Lung (tissue), 12 donors: ENCODE results near the gene RASAL2. TPM values are rescaled to one million over a fixed set of nuclear protein-coding genes. Genes with fewer than 3 reads are reported as not detected.
A peak's percentile ranks its signal among the peaks of the same experiment; 100 is the strongest.

Experiments used
- ATAC-seq: fragments of 200-7000 bp; cut with Tn5 transposase; one replicate; pipeline ENCODE4 v1.9.1; 2020; ENCODE audit warnings: moderate number of reproducible peaks; ENCODE audit not compliant: insufficient read depth, low FRiP score
- DNase-seq, 3 donors: peaks; one replicate each; pipeline ENCODE4 v3.0.0-alpha.2; 2013 to 2017
- H3K27ac ChIP-seq, 2 donors: one replicate each; pipeline ENCODE4 v1.5.1; 2013; ENCODE audit warnings: mild to moderate bottlenecking in 2 of 2, moderate library complexity in 2 of 2, control low read depth in 1 of 2, inconsistent platforms in 1 of 2, low read depth in 1 of 2, low read length in 1 of 2
- H3K27me3 ChIP-seq, 3 donors: one replicate each; pipeline ENCODE4 v1.5.1; 2013; ENCODE audit warnings: low read length in 2 of 3; ENCODE audit not compliant: control insufficient read depth in 3 of 3, insufficient read depth in 3 of 3
- H3K36me3 ChIP-seq, 4 donors: one replicate each; pipeline ENCODE4 v1.5.1; 2013; ENCODE audit warnings: low read length in 4 of 4, mild to moderate bottlenecking in 1 of 4, moderate library complexity in 1 of 4; ENCODE audit not compliant: control insufficient read depth in 4 of 4, insufficient read depth in 4 of 4
- H3K4me1 ChIP-seq, 5 donors: one replicate each; pipeline ENCODE4 v1.5.1; 2013; ENCODE audit warnings: low read length in 5 of 5, mild to moderate bottlenecking in 2 of 5, moderate library complexity in 1 of 5; ENCODE audit not compliant: control insufficient read depth in 5 of 5, insufficient read depth in 5 of 5
- H3K4me3 ChIP-seq: one replicate; pipeline ENCODE4 v1.5.1; 2013; ENCODE audit warnings: mild to moderate bottlenecking, control low read depth, moderate library complexity
- H3K9ac ChIP-seq, 2 donors: one replicate each; pipeline ENCODE4 v1.5.1; 2013; ENCODE audit warnings: low read length in 2 of 2, control low read depth in 1 of 2; ENCODE audit not compliant: insufficient read depth in 1 of 2
- H3K9me3 ChIP-seq, 4 donors: one replicate each; pipeline ENCODE4 v1.5.1; 2013; ENCODE audit warnings: low read length in 3 of 4, mild to moderate bottlenecking in 1 of 4, moderate library complexity in 1 of 4; ENCODE audit not compliant: control insufficient read depth in 4 of 4, insufficient read depth in 3 of 4
- CTCF ChIP-seq: IDR thresholded peaks from 2 replicates; pipeline ENCODE4 v1.5.1; 2012; ENCODE audit warnings: mild to moderate bottlenecking; ENCODE audit errors: control extremely low read depth, extremely low read depth
- WGBS, 2 donors: extraction: QIAGEN DNeasy Blood & Tissue Kit; methylation state at CpG; one replicate each; pipeline ENCODE4 v1.1.7; 2013; 5-methylcytosine and 5-hydroxymethylcytosine counted together
- polyA plus RNA-seq, 2 donors: library from polyadenylated mRNA; stranded (reverse); fragments of 200-250 nt; gene quantifications; one replicate each; pipeline ENCODE4 v1.2.1, GENCODE V29; 2013
- total RNA-seq, 2 donors: library from RNA; depleted of rRNA in 1 of 2; stranded (reverse); fragments of >200 nt in 1 of 2; gene quantifications; one replicate each; pipeline ENCODE4 v1.2.1, GENCODE V29; 2014 to 2021
- donor health status: control.
- donor health status: control.
- donor health status: Bipolar disorder and iron deficiency.
- donor health status: healthy.
- donor health status: DM: yes; HTN: yes; CAD: no.

RASAL2 gene
- total and polyA plus RNA-seq, 4 donors = 4.9 to 34.8 (median 15.8) TPM

- DNase-seq = peak; percentile 81 to 88 (median 84)
- ATAC-seq = peak; percentile 41
- no peak for TF ChIP-seq CTCF
Measured at GRCh38 chr1:178513278-178513983, 419.5 kb downstream of the RASAL2 start.

GRCh38 chr1:178516110-178516509 is 422.2 kb downstream of the RASAL2 start:
- H3K9ac ChIP-seq = no peak overlapping the region
- no peaks in the 10 kb centered on the region for H3K36me3 ChIP-seq
- H3K4me3 ChIP-seq = no peak overlapping the region
- ATAC-seq = no peak
- H3K4me1 ChIP-seq = peaks cover 0 to 13% (median 3%) of the 10 kb centered on the region in 5 donors
- H3K9me3 ChIP-seq = no peaks in the 10 kb centered on the region
- 94 to 95% methylated on average over 4 of the region's 4 CpGs for WGBS, 2 donors
- no peaks in the 10 kb centered on the region for H3K27me3 ChIP-seq
- DNase-seq = no peak
- no peak for TF ChIP-seq CTCF
- H3K27ac ChIP-seq = no peak overlapping the region

More at GRCh38 chr1:178513278-178513983, 419.5 kb downstream of the RASAL2 start:
- H3K27me3 ChIP-seq = no peaks in the 10 kb centered on the region
- H3K4me1 ChIP-seq = peaks cover 0 to 13% (median 3%) of the 10 kb centered on the region in 5 donors
- H3K27ac ChIP-seq = no peak overlapping the region
- 58 to 72% methylated on average over 14 of the region's 14 CpGs for WGBS, 2 donors
- H3K4me3 ChIP-seq = no peak overlapping the region
- no peaks in the 10 kb centered on the region for H3K36me3 ChIP-seq
- H3K9ac ChIP-seq = no peak overlapping the region
- H3K9me3 ChIP-seq = no peaks in the 10 kb centered on the region

GRCh38 chr1:178518894-178519293 is 425.0 kb downstream of the RASAL2 start:
- no peak for TF ChIP-seq CTCF
- no peaks in the 10 kb centered on the region for H3K27me3 ChIP-seq
- DNase-seq = no peak
- H3K4me1 ChIP-seq = peaks cover 0 to 4% (median 2%) of the 10 kb centered on the region in 5 donors
- ATAC-seq = no peak
- no peak overlapping the region for H3K27ac ChIP-seq
- H3K4me3 ChIP-seq = no peak overlapping the region
- H3K36me3 ChIP-seq = no peaks in the 10 kb centered on the region
- H3K9me3 ChIP-seq = no peaks in the 10 kb centered on the region
- 71 to 92% methylated on average over 4 of the region's 4 CpGs for WGBS, 2 donors
- H3K9ac ChIP-seq = no peak overlapping the region
